SK-N-SH (cell line): ENCODE data around the gene BMAL1. TPM values are rescaled to one million over a fixed set of nuclear protein-coding genes. Genes with fewer than 3 reads are reported as not detected.

Experiments used
- CTCF ChIA-PET: fragments of 300-600, 350-600 bp; formaldehyde crosslinking; extraction: SDS; loops from one replicate; lab custom pipeline; 2021; lab: Yijun Ruan, JAX
- POLR2A ChIA-PET: fragments of 350-600 bp; sonication (Branson Sonifier 250); formaldehyde crosslinking; extraction: SDS; loops from one replicate; lab custom pipeline; 2020; ENCODE audit warnings: antibody characterized with exemption, inconsistent platforms; lab: Yijun Ruan, JAX
- DNase-seq: peaks from one replicate; pipeline ENCODE4 v3.0.0; 2012
- H2AFZ ChIP-seq: fragments of 200-600 bp; sonication (generic); 2 replicates; pipeline ENCODE4 v1.8.1; 2016; ENCODE audit warnings: antibody characterized with exemption, mild to moderate bottlenecking, low read depth
- H3F3A ChIP-seq: fragments of 200-600 bp; sonication (generic); replicated peaks from 2 replicates; pipeline ENCODE3; 2016; ENCODE audit warnings: antibody characterized with exemption, mild to moderate bottlenecking; ENCODE audit not compliant: insufficient read depth
- H3K27ac ChIP-seq, 2 experiments: fragments of 200-500 bp in 1 of 2; fragments of 200-600 bp in 1 of 2; sonication (Bioruptor generic) in 1 of 2; sonication (generic), shearing (Covaris generic) in 1 of 2; 2 replicates each; pipeline versions ENCODE4 v1.5.1 to v1.6.1; 2014 to 2016; ENCODE audit warnings: low read depth in 2 of 2, inconsistent platforms in 1 of 2, low read length in 1 of 2, mild to moderate bottlenecking in 1 of 2, mixed read lengths in 1 of 2
- H3K27me3 ChIP-seq: fragments of 200-600 bp; sonication (generic), shearing (Covaris generic); 2 replicates; pipeline ENCODE4 v1.6.1; 2016; ENCODE audit warnings: mixed run types; ENCODE audit not compliant: insufficient read depth
- H3K36me3 ChIP-seq, 2 experiments: fragments of 200-500 bp in 1 of 2; fragments of 200-600 bp in 1 of 2; sonication (Bioruptor generic) in 1 of 2; sonication (generic) in 1 of 2; replicated peaks in 1 of 2; 2 replicates each; pipeline versions ENCODE3 to v1.5.1; 2014 to 2016; ENCODE audit warnings: low read length in 1 of 2, mild to moderate bottlenecking in 1 of 2; ENCODE audit not compliant: insufficient read depth in 2 of 2, control insufficient read depth in 1 of 2
- H3K4me1 ChIP-seq, 2 experiments: fragments of 200-500 bp in 1 of 2; fragments of 200-600 bp in 1 of 2; sonication (Bioruptor generic) in 1 of 2; sonication (generic), shearing (Covaris generic) in 1 of 2; 2 replicates each; pipeline versions ENCODE4 v1.5.1 to v1.6.1; 2014 to 2016; ENCODE audit warnings: low read depth in 1 of 2, low read length in 1 of 2, mixed run types in 1 of 2; ENCODE audit not compliant: insufficient read depth in 2 of 2, control insufficient read depth in 1 of 2
- H3K4me2 ChIP-seq: fragments of 200-600 bp; sonication (generic), shearing (Covaris generic); 2 replicates; pipeline ENCODE4 v1.6.1; 2017; ENCODE audit warnings: mixed run types
- H3K4me3 ChIP-seq, 2 experiments: fragments of 200-500 bp in 1 of 2; fragments of 200-600 bp in 1 of 2; sonication (Bioruptor generic) in 1 of 2; sonication (generic), shearing (Covaris generic) in 1 of 2; 2 replicates each; pipeline versions ENCODE4 v1.5.1 to v1.8.1; 2014 to 2016; ENCODE audit warnings: low read depth in 2 of 2, inconsistent platforms in 1 of 2, low read length in 1 of 2, mild to moderate bottlenecking in 1 of 2, mixed read lengths in 1 of 2, moderate library complexity in 1 of 2
- H3K79me2 ChIP-seq: fragments of 200-600 bp; sonication (generic); 2 replicates; pipeline ENCODE4 v1.8.1; 2017; ENCODE audit warnings: mild to moderate bottlenecking; ENCODE audit not compliant: insufficient read depth
- H3K9ac ChIP-seq: fragments of 200-600 bp; sonication (generic); 2 replicates; pipeline ENCODE4 v1.6.1; 2017; ENCODE audit warnings: mixed run types
- H3K9me2 ChIP-seq: fragments of 200-600 bp; sonication (generic); 2 replicates; pipeline ENCODE4 v1.6.1; 2017; ENCODE audit warnings: mixed run types
- H3K9me3 ChIP-seq: fragments of 200-600 bp; sonication (generic); 2 replicates; pipeline ENCODE4 v1.6.1; 2017; ENCODE audit warnings: mixed run types, mild to moderate bottlenecking, moderate library complexity
- H4K20me1 ChIP-seq: fragments of 200-600 bp; sonication (generic); 2 replicates; pipeline ENCODE4 v1.6.1; 2017; ENCODE audit warnings: mild to moderate bottlenecking, mixed run types; ENCODE audit not compliant: insufficient read depth
- CHD2 ChIP-seq: fragments of 150-350 bp; IDR thresholded peaks from 2 replicates; pipeline ENCODE4 v1.6.1; 2018; ENCODE audit warnings: low read length; ENCODE audit not compliant: partially characterized antibody
- CTCF ChIP-seq: fragments of 200-600 bp; sonication (generic); IDR thresholded peaks from 2 replicates; pipeline ENCODE4 v1.6.1; 2017; ENCODE audit warnings: antibody characterized with exemption, mild to moderate bottlenecking, moderate library complexity
- ELF1 ChIP-seq: IDR thresholded peaks from 2 replicates; pipeline ENCODE4 v1.4.0; 2012
- FOXJ3 ChIP-seq: sonication (generic); formaldehyde crosslinking; IDR thresholded peaks from 2 replicates; pipeline ENCODE4 v1.5.1; 2020; ENCODE audit warnings: mild to moderate bottlenecking, missing genetic modification reagents
- FOXM1 ChIP-seq: IDR thresholded peaks from 2 replicates; pipeline ENCODE4 v1.4.0; 2012; ENCODE audit warnings: low read depth, mild to moderate bottlenecking
- GABPA ChIP-seq: IDR thresholded peaks from 2 replicates; pipeline ENCODE4 v1.4.0; 2012; ENCODE audit warnings: low read depth, mild to moderate bottlenecking
- GATA2 ChIP-seq: sonication (generic); formaldehyde crosslinking; IDR thresholded peaks from 2 replicates; pipeline ENCODE4 v1.5.0; 2020; ENCODE audit warnings: mild to moderate bottlenecking, missing genetic modification reagents
- IRF3 ChIP-seq: fragments of 150-350 bp; IDR thresholded peaks from 2 replicates; pipeline ENCODE4 v1.6.1; 2016; ENCODE audit warnings: mild to moderate bottlenecking, low read depth, low read length
- MXI1 ChIP-seq: IDR thresholded peaks from 2 replicates; pipeline ENCODE4 v1.6.1; 2012; ENCODE audit warnings: mild to moderate bottlenecking, low read depth, low read length, improper control_type of control experiment
- NFIC ChIP-seq: IDR thresholded peaks from 2 replicates; pipeline ENCODE4 v1.4.0; 2012; ENCODE audit warnings: borderline replicate concordance
- PBX3 ChIP-seq: IDR thresholded peaks from 2 replicates; pipeline ENCODE4; 2012
- POLR2AphosphoS5 ChIP-seq: IDR thresholded peaks from 2 replicates; pipeline ENCODE4 v1.6.1; 2012; ENCODE audit warnings: low read depth, low read length
- RAD21 ChIP-seq: IDR thresholded peaks from 2 replicates; pipeline ENCODE4 v1.6.1; 2012; ENCODE audit warnings: mild to moderate bottlenecking, low read length
- RFX5 ChIP-seq: IDR thresholded peaks from 2 replicates; pipeline ENCODE4 v1.6.1; 2012; ENCODE audit warnings: mild to moderate bottlenecking, improper control_type of control experiment, low read length
- SIN3A ChIP-seq: IDR thresholded peaks from 2 replicates; pipeline ENCODE4 v1.6.1; 2012; ENCODE audit warnings: low read depth, mild to moderate bottlenecking, low read length, moderate library complexity, borderline replicate concordance
- TCF12 ChIP-seq: IDR thresholded peaks from 2 replicates; pipeline ENCODE4 v1.4.0; 2012
- TEAD4 ChIP-seq: IDR thresholded peaks from 2 replicates; pipeline ENCODE4 v1.4.0; 2012; ENCODE audit warnings: mild to moderate bottlenecking, borderline replicate concordance; ENCODE audit not compliant: insufficient read depth
- WGBS: methylation state at CpG from one replicate; pipeline ENCODE4 v1.1.6; 2017; ENCODE audit warnings: low lambda C conversion rate; 5-methylcytosine and 5-hydroxymethylcytosine counted together
- polyA plus RNA-seq, 3 experiments: library from polyadenylated mRNA; depleted of rRNA; stranded (reverse); fragments of >200 nt; gene quantifications; 2 replicates each; pipeline ENCODE4 v1.2.3, GENCODE V29; 2012
- TF ChIP-seq, protein P1 (sequence below): IDR thresholded peaks from 2 replicates; pipeline ENCODE4 v1.4.0; 2012; ENCODE audit warnings: low read depth

The BMAL1 gene
- polyA plus RNA-seq, 1 of the 3 experiments (the other 2 are of a cell fraction): 6.5 TPM

- TF ChIP-seq GABPA: no peak
- TF ChIP-seq ELF1: no peak
- 0 out of 2 replicates have a peak, but pooled peaks have one; percentile 15 for TF ChIP-seq SIN3A
- no peak for TF ChIP-seq GATA2 (CRISPR knock-in tag)
- peak; percentile 62 for TF ChIP-seq RAD21
- TF ChIP-seq MXI1: no peak
- TF ChIP-seq, protein P1, sequence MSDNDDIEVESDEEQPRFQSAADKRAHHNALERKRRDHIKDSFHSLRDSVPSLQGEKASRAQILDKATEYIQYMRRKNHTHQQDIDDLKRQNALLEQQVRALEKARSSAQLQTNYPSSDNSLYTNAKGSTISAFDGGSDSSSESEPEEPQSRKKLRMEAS: no peak
- TF ChIP-seq CHD2: no peak
- TF ChIP-seq CTCF: peak; percentile 33
- no peak for TF ChIP-seq NFIC
- no peak for TF ChIP-seq TCF12
- no peak for TF ChIP-seq TEAD4
- no peak for TF ChIP-seq RFX5
- TF ChIP-seq POLR2AphosphoS5: no peak
- no peak for TF ChIP-seq FOXJ3 (CRISPR knock-in tag)
These were observed 11.5 kb downstream of the BMAL1 start (continued) for GRCh38 chr11:13289081-13289480.

- peaks cover 12% of the 10 kb centered on the region for H3F3A ChIP-seq
- TF ChIP-seq RFX5: no peak
- TF ChIP-seq PBX3: no peak
- TF ChIP-seq, protein P1: no peak
- TF ChIP-seq CHD2: no peak
- no peak for TF ChIP-seq IRF3
- TF ChIP-seq CTCF: no peak
- TF ChIP-seq FOXM1: no peak
- TF ChIP-seq, all 33 proteins: peak for 0
- H2AFZ ChIP-seq: no peak overlapping the region
- H3K4me3 ChIP-seq: no peak overlapping the region
- H4K20me1 ChIP-seq: peaks cover 17% of the 10 kb centered on the region
- no peak overlapping the region for H3K27ac ChIP-seq
- H3K4me1 ChIP-seq: peaks cover 4 to 22% of the 10 kb centered on the region in 2 experiments; a peak in 3 of 4 replicates
- no peaks in the 10 kb centered on the region for H3K36me3 ChIP-seq
- no peaks in the 10 kb centered on the region for H3K9me2 ChIP-seq
- H3K27me3 ChIP-seq: no peaks in the 10 kb centered on the region
- peaks cover 12% of the 10 kb centered on the region; the same call in 1 of the 2 replicates for H3K79me2 ChIP-seq
- no peak overlapping the region for H3K4me2 ChIP-seq
- ChIA-PET POLR2A (no interaction called here), CTCF (interaction anchor here (0.9 to 2.2 kb wide), 3 partner anchors 11 to 45 kb away, joined by 3 to 11 read pairs (median 3); no protein-coding TSS in a partner anchor)
- 74% methylated on average over 5 of the region's 5 CpGs for WGBS
- H3K9me3 ChIP-seq: no peaks in the 10 kb centered on the region
- no peak for DNase-seq
- H3K9ac ChIP-seq: no peak overlapping the region
These were observed 12.8 kb downstream of the BMAL1 start for GRCh38 chr11:13290221-13290980.
